WTC11 (cell line): ENCODE measurements around the gene ZNF557. TPM values are rescaled to one million over a fixed set of nuclear protein-coding genes. Genes with fewer than 3 reads are reported as not detected.

Source experiments
- ATAC-seq: fragments of 200-7000 bp; cut with Tn5 transposase; 2 replicates; pipeline ENCODE4 v1.10.0; 2021; ENCODE audit warnings: mild to moderate bottlenecking, moderate library complexity
- CTCF ChIA-PET: fragments of 300-600 bp; sonication (Branson Sonifier 250); formaldehyde crosslinking; loops from one replicate; lab custom pipeline; 2021; ENCODE audit warnings: antibody characterized with exemption; lab: Charles Lee
- POLR2A ChIA-PET: fragments of 350-600 bp; sonication (Branson Sonifier 250); formaldehyde crosslinking; loops from one replicate; lab custom pipeline; 2021; ENCODE audit warnings: antibody characterized with exemption; lab: Charles Lee
- DNase-seq: peaks from one replicate; pipeline ENCODE4 v3.0.0; 2021; ENCODE audit warnings: low spot score
- H3K27ac Mint-ChIP-seq: 2 replicates; pipeline ENCODE4 v1.8.0; 2021; ENCODE audit warnings: mixed read lengths
- H3K27me3 Mint-ChIP-seq: 2 replicates; pipeline ENCODE4 v1.8.0; 2021; ENCODE audit warnings: low read depth, mild to moderate bottlenecking, moderate library complexity, mixed read lengths
- H3K36me3 Mint-ChIP-seq: 2 replicates; pipeline ENCODE4 v1.8.0; 2021; ENCODE audit warnings: mixed read lengths
- H3K4me1 Mint-ChIP-seq: 2 replicates; pipeline ENCODE4 v1.8.0; 2022; ENCODE audit warnings: mixed read lengths
- H3K4me3 Mint-ChIP-seq: 2 replicates; pipeline ENCODE4 v1.8.0; 2021; ENCODE audit warnings: mild to moderate bottlenecking, moderate library complexity, mixed read lengths
- H3K9me3 Mint-ChIP-seq: 2 replicates; pipeline ENCODE4 v1.8.0; 2021; ENCODE audit warnings: mixed read lengths
- ATF1 ChIP-seq: sonication (generic); formaldehyde crosslinking; IDR thresholded peaks from 2 replicates; pipeline ENCODE4 v1.8.1; 2023; ENCODE audit warnings: mild to moderate bottlenecking, moderate library complexity, missing genetic modification reagents
- CBFB ChIP-seq: sonication (generic); formaldehyde crosslinking; IDR thresholded peaks from 2 replicates; pipeline ENCODE4 v1.8.1; 2022; ENCODE audit warnings: mild to moderate bottlenecking, low read depth, missing genetic modification reagents
- ETV6 ChIP-seq: sonication (generic); formaldehyde crosslinking; IDR thresholded peaks from 2 replicates; pipeline ENCODE4 v1.8.1; 2022; ENCODE audit warnings: mild to moderate bottlenecking, missing genetic modification reagents
- FOXJ3 ChIP-seq: sonication (generic); formaldehyde crosslinking; IDR thresholded peaks from 2 replicates; pipeline ENCODE4 v1.9.0; 2021; ENCODE audit warnings: missing genetic modification reagents, mild to moderate bottlenecking, borderline replicate concordance
- FOXK1 ChIP-seq: sonication (generic); formaldehyde crosslinking; IDR thresholded peaks from 2 replicates; pipeline ENCODE4 v1.8.0; 2022; ENCODE audit warnings: mild to moderate bottlenecking, moderate library complexity, missing genetic modification reagents
- GRHL2 ChIP-seq: fragments of 250-450 bp; sonication (Bioruptor Pico); IDR thresholded peaks from 2 replicates; pipeline ENCODE4 v1.8.0; 2022; ENCODE audit warnings: mild to moderate bottlenecking, moderate library complexity; ENCODE audit not compliant: insufficient replicate concordance, severe bottlenecking
- IRF2 ChIP-seq: sonication (generic); formaldehyde crosslinking; IDR thresholded peaks from 2 replicates; pipeline ENCODE4 v1.8.0; 2022; ENCODE audit warnings: low read depth, missing genetic modification reagents, borderline replicate concordance
- NR1H2 ChIP-seq: sonication (generic); formaldehyde crosslinking; IDR thresholded peaks from 2 replicates; pipeline ENCODE4 v1.9.0; 2021; ENCODE audit warnings: mild to moderate bottlenecking, moderate library complexity, missing genetic modification reagents
- RORB ChIP-seq: fragments of 250-450 bp; sonication (Bioruptor Pico); IDR thresholded peaks from 2 replicates; pipeline ENCODE4 v1.9.0; 2021; ENCODE audit warnings: mild to moderate bottlenecking
- SMAD3 ChIP-seq: sonication (generic); formaldehyde crosslinking; IDR thresholded peaks from 2 replicates; pipeline ENCODE4 v1.8.0; 2022; ENCODE audit warnings: missing genetic modification reagents, mild to moderate bottlenecking, borderline replicate concordance
- SMAD4 ChIP-seq: sonication (generic); formaldehyde crosslinking; IDR thresholded peaks from 2 replicates; pipeline ENCODE4 v1.8.0; 2022; ENCODE audit warnings: mild to moderate bottlenecking, missing genetic modification reagents
- ZNF138 ChIP-seq: sonication (generic); formaldehyde crosslinking; conservative IDR thresholded peaks from 2 replicates; pipeline ENCODE4 v1.8.1; 2022; ENCODE audit warnings: mild to moderate bottlenecking, moderate library complexity, missing genetic modification reagents
- ZNF263 ChIP-seq: sonication (generic); formaldehyde crosslinking; IDR thresholded peaks from 2 replicates; pipeline ENCODE4 v1.8.1; 2022; ENCODE audit warnings: low read depth, mild to moderate bottlenecking, moderate library complexity, missing genetic modification reagents
- ZNF671 ChIP-seq: fragments of 250-450 bp; sonication (Bioruptor Pico); IDR thresholded peaks from 2 replicates; pipeline ENCODE4 v1.8.0; 2021; ENCODE audit warnings: mild to moderate bottlenecking
- total RNA-seq: library from RNA; stranded (reverse); gene quantifications from 3 replicates; pipeline ENCODE4 v1.2.3, GENCODE V29; 2021
- TF ChIP-seq, protein P1 (sequence below): sonication (generic); formaldehyde crosslinking; IDR thresholded peaks from 2 replicates; pipeline ENCODE4 v1.8.1; 2022; ENCODE audit warnings: low read depth, mild to moderate bottlenecking, moderate library complexity, missing genetic modification reagents, borderline replicate concordance
- TF ChIP-seq, protein P2 (sequence below): fragments of 250-450 bp; sonication (Bioruptor Pico); IDR thresholded peaks from 2 replicates; pipeline ENCODE4 v1.8.0; 2021; ENCODE audit warnings: mild to moderate bottlenecking
- TF ChIP-seq, protein P3 (sequence below): fragments of 250-450 bp; sonication (Bioruptor Pico); IDR thresholded peaks from 2 replicates; pipeline ENCODE4 v1.9.0; 2021; ENCODE audit warnings: moderate library complexity, mild to moderate bottlenecking, inconsistent platforms, borderline replicate concordance
- TF ChIP-seq, protein P4 (sequence below): sonication (generic); formaldehyde crosslinking; IDR thresholded peaks from 2 replicates; pipeline ENCODE4 v1.8.0; 2022; ENCODE audit warnings: mild to moderate bottlenecking, missing genetic modification reagents
- TF ChIP-seq, protein P5 (sequence below): sonication (generic); formaldehyde crosslinking; conservative IDR thresholded peaks from 2 replicates; pipeline ENCODE4 v1.8.1; 2022; ENCODE audit warnings: mild to moderate bottlenecking, missing genetic modification reagents
- TF ChIP-seq, protein P6 (sequence below): sonication (generic); formaldehyde crosslinking; IDR thresholded peaks from 2 replicates; pipeline ENCODE4 v1.8.0; 2022; ENCODE audit warnings: missing genetic modification reagents
- TF ChIP-seq, protein P7 (sequence below): sonication (generic); formaldehyde crosslinking; IDR thresholded peaks from 2 replicates; pipeline ENCODE4 v1.8.1; 2023; ENCODE audit warnings: mild to moderate bottlenecking, missing genetic modification reagents, moderate library complexity

Gene ZNF557
- total RNA-seq, 1 experiment from 2014 or later = 6.7 TPM

DNA sequence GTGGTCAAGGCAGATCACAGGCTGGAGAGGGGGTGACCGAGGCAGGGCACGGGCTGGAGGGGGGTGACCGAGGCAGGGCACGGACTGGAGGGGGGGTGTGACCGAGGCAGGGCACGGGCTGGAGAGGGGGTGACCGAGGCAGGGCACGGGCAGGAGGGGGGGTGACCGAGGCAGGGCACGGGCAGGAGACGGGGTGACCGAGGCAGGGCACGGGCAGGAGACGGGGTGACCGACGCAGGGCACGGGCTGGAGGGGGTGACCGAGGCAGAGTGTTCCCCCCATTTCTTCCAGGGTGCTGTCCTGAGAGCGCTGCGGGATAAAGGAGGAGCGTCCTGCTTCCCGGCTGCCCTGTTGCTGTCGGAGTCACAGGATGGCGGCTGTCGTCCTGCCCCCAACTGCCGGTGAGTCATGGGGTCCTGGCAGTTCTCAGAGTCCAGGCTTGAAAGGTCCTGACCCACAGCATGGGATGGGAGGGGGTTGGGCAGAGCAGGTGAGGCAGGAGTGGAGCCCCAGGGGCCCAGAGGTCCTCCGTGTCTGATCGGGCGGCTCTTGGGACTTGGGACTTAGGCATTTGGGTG is 5.3 kb downstream of the ZNF557 start:
- H3K36me3 Mint-ChIP-seq = peaks cover 63% of the 10 kb centered on the region
- POLR2A ChIA-PET = no interaction called here
- H3K4me3 Mint-ChIP-seq = no peak overlapping the region

DNA sequence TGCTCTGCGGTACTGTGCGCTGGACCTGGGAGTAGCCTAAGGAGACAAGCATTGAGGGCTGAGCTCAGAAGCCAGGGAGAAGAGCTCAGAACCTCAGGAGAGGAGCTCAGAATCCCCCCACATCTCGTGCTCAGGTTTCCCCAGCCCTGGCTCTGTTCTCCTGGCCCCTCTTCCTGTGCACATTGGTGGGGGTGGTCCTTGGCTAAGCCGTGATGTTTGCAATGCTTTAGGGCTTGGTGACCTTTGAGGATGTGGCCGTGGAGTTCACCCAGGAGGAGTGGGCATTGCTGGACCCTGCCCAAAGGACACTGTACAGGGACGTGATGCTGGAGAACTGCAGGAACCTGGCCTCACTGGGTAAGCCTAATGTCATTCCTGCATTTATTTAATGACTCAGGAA is 6.6 kb downstream of the ZNF557 start:
- H3K27me3 Mint-ChIP-seq = no peaks in the 10 kb centered on the region

More for the DNA sequence above, 5.3 kb downstream of the ZNF557 start:
- ATAC-seq = no peak
- TF ChIP-seq, protein P1, sequence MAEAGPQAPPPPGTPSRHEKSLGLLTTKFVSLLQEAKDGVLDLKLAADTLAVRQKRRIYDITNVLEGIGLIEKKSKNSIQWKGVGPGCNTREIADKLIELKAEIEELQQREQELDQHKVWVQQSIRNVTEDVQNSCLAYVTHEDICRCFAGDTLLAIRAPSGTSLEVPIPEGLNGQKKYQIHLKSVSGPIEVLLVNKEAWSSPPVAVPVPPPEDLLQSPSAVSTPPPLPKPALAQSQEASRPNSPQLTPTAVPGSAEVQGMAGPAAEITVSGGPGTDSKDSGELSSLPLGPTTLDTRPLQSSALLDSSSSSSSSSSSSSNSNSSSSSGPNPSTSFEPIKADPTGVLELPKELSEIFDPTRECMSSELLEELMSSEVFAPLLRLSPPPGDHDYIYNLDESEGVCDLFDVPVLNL (CRISPR knock-in tag) = no peak
- TF ChIP-seq IRF2 = no peak
- TF ChIP-seq, protein P2, sequence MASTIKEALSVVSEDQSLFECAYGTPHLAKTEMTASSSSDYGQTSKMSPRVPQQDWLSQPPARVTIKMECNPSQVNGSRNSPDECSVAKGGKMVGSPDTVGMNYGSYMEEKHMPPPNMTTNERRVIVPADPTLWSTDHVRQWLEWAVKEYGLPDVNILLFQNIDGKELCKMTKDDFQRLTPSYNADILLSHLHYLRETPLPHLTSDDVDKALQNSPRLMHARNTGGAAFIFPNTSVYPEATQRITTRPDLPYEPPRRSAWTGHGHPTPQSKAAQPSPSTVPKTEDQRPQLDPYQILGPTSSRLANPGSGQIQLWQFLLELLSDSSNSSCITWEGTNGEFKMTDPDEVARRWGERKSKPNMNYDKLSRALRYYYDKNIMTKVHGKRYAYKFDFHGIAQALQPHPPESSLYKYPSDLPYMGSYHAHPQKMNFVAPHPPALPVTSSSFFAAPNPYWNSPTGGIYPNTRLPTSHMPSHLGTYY (CRISPR knock-in tag) = no peak
- TF ChIP-seq, protein P3, sequence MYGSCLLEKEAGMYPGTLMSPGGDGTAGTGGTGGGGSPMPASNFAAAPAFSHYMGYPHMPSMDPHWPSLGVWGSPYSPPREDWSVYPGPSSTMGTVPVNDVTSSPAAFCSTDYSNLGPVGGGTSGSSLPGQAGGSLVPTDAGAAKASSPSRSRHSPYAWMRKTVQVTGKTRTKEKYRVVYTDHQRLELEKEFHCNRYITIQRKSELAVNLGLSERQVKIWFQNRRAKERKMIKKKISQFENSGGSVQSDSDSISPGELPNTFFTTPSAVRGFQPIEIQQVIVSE (CRISPR knock-in tag) = no peak
- no peak for TF ChIP-seq SMAD4 (CRISPR knock-in tag)
- TF ChIP-seq SMAD3 (CRISPR knock-in tag) = no peak
- no peak for TF ChIP-seq GRHL2 (CRISPR knock-in tag)
- no peak for TF ChIP-seq FOXJ3
- TF ChIP-seq CBFB (CRISPR knock-in tag) = no peak
- TF ChIP-seq, protein P4, sequence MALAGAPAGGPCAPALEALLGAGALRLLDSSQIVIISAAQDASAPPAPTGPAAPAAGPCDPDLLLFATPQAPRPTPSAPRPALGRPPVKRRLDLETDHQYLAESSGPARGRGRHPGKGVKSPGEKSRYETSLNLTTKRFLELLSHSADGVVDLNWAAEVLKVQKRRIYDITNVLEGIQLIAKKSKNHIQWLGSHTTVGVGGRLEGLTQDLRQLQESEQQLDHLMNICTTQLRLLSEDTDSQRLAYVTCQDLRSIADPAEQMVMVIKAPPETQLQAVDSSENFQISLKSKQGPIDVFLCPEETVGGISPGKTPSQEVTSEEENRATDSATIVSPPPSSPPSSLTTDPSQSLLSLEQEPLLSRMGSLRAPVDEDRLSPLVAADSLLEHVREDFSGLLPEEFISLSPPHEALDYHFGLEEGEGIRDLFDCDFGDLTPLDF (CRISPR knock-in tag) = no peak
- TF ChIP-seq, protein P5, sequence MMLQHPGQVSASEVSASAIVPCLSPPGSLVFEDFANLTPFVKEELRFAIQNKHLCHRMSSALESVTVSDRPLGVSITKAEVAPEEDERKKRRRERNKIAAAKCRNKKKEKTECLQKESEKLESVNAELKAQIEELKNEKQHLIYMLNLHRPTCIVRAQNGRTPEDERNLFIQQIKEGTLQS (CRISPR knock-in tag) = no peak
- no peak for TF ChIP-seq ATF1 (CRISPR knock-in tag)
- TF ChIP-seq ZNF263 (CRISPR knock-in tag) = no peak
- TF ChIP-seq RORB (CRISPR knock-in tag) = no peak
- TF ChIP-seq NR1H2 (CRISPR knock-in tag) = no peak
- no peak for TF ChIP-seq FOXK1 (CRISPR knock-in tag)
- CTCF ChIA-PET = no interaction called here
- H3K27ac Mint-ChIP-seq = no peak overlapping the region
- H3K27me3 Mint-ChIP-seq = no peaks in the 10 kb centered on the region
- peaks cover 32% of the 10 kb centered on the region for H3K9me3 Mint-ChIP-seq
- H3K4me1 Mint-ChIP-seq = no peaks in the 10 kb centered on the region
- DNase-seq = no peak

More for the DNA sequence above, 6.6 kb downstream of the ZNF557 start:
- DNase-seq = no peak
- Mint-ChIP-seq H3K27ac (no peak overlapping the region), H3K4me1 (no peaks in the 10 kb centered on the region), H3K9me3 (peaks cover 41% of the 10 kb centered on the region), H3K36me3 (peaks cover 75% of the 10 kb centered on the region), H3K4me3 (no peak overlapping the region)
- POLR2A ChIA-PET = no interaction called here
- CTCF ChIA-PET = no interaction called here
- no peak for ATAC-seq
- TF ChIP-seq ETV6 (CRISPR knock-in tag) = no peak
- no peak for TF ChIP-seq ZNF671 (CRISPR knock-in tag)
- TF ChIP-seq, protein P6, sequence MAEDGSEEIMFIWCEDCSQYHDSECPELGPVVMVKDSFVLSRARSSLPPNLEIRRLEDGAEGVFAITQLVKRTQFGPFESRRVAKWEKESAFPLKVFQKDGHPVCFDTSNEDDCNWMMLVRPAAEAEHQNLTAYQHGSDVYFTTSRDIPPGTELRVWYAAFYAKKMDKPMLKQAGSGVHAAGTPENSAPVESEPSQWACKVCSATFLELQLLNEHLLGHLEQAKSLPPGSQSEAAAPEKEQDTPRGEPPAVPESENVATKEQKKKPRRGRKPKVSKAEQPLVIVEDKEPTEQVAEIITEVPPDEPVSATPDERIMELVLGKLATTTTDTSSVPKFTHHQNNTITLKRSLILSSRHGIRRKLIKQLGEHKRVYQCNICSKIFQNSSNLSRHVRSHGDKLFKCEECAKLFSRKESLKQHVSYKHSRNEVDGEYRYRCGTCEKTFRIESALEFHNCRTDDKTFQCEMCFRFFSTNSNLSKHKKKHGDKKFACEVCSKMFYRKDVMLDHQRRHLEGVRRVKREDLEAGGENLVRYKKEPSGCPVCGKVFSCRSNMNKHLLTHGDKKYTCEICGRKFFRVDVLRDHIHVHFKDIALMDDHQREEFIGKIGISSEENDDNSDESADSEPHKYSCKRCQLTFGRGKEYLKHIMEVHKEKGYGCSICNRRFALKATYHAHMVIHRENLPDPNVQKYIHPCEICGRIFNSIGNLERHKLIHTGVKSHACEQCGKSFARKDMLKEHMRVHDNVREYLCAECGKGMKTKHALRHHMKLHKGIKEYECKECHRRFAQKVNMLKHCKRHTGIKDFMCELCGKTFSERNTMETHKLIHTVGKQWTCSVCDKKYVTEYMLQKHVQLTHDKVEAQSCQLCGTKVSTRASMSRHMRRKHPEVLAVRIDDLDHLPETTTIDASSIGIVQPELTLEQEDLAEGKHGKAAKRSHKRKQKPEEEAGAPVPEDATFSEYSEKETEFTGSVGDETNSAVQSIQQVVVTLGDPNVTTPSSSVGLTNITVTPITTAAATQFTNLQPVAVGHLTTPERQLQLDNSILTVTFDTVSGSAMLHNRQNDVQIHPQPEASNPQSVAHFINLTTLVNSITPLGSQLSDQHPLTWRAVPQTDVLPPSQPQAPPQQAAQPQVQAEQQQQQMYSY (CRISPR knock-in tag) = no peak
- TF ChIP-seq, protein P7, sequence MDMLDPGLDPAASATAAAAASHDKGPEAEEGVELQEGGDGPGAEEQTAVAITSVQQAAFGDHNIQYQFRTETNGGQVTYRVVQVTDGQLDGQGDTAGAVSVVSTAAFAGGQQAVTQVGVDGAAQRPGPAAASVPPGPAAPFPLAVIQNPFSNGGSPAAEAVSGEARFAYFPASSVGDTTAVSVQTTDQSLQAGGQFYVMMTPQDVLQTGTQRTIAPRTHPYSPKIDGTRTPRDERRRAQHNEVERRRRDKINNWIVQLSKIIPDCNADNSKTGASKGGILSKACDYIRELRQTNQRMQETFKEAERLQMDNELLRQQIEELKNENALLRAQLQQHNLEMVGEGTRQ = no peak
- TF ChIP-seq, protein P4 (CRISPR knock-in tag) = no peak
- TF ChIP-seq ZNF138 (CRISPR knock-in tag) = no peak
